ENCODE measurements around the gene BMP7. TPM values are rescaled to one million over a fixed set of nuclear protein-coding genes. Genes with fewer than 3 reads are reported as not detected.

Gene BMP7
- total RNA-seq, 1 donor from 2014 or later = not detected

GRCh38 chr20:57165427-57166004 is 100.9 kb downstream of the BMP7 start:
- H3K27me3 ChIP-seq (ENCODE audit: control insufficient read depth, insufficient read depth, low read length) = no peaks in the 10 kb centered on the region
- TF ChIP-seq CTCF (IDR thresholded peaks at IDR 0.05; ENCODE audit: insufficient read depth, low read length, severe bottlenecking) = no peak
- DNase-seq (ENCODE audit: low read depth) (no peak), FAIRE-seq (no peak)
- H3K4me3 ChIP-seq (ENCODE audit: low read depth, low read length) = no peak overlapping the region
- no peaks in the 10 kb centered on the region for H3K36me3 ChIP-seq (ENCODE audit: control insufficient read depth, insufficient read depth, low read length)

DNA sequence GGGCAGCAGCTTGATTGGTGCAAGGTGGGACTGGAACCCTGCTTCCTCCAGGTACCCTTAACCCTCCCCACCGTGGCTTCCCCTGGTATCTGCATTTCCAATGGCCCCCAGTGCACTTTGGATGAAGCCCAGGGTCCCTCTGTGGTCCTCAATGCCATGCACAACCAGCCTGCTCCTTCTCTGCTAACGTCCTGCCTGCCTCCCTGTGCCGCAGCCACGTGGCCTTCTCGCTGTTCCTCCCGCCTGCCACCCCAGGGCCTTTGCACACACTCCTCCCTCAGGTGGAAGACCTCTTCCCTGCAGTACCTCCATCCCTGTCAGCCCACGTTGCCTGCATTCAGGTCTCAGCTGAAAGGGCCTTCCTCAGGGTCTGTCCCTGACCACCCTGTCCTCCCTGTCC is 101.6 kb downstream of the BMP7 start:
- DNase-seq (ENCODE audit: low read depth) (no peak), FAIRE-seq (peak; percentile 62)
- no peaks in the 10 kb centered on the region for H3K36me3 ChIP-seq (ENCODE audit: control insufficient read depth, insufficient read depth, low read length)
- H3K4me3 ChIP-seq (ENCODE audit: low read depth, low read length) = no peak overlapping the region
- TF ChIP-seq CTCF (IDR thresholded peaks at IDR 0.05; ENCODE audit: insufficient read depth, low read length, severe bottlenecking) = no peak
- no peaks in the 10 kb centered on the region for H3K27me3 ChIP-seq (ENCODE audit: control insufficient read depth, insufficient read depth, low read length)

DNA sequence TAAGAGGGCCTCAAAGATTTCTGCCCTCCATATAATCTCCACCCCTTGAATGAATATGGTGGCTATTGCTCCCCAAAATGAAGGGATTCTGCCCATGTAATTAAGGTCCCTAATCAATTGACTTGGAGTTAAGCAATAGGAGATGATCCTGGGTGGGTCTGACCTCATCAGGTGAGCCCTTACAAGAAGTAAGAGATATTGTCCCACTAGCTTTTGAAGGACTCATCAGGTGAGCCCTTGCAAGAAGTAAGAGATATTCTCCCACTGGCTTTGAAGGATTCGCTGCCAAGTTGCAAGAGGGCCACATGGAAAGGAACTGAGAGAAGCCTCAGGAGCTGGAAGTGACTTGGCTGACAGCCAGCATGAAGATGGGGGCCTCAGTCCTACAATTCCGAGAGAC is 103.4 kb downstream of the BMP7 start:
- H3K27me3 ChIP-seq (ENCODE audit: control insufficient read depth, insufficient read depth, low read length) = no peaks in the 10 kb centered on the region

GRCh38 chr20:57162362-57162652 is 104.1 kb downstream of the BMP7 start:
- no peak for TF ChIP-seq CTCF (IDR thresholded peaks at IDR 0.05; ENCODE audit: insufficient read depth, low read length, severe bottlenecking)
- Histone ChIP-seq H3K27me3 (ENCODE audit: control insufficient read depth, insufficient read depth, low read length) (no peaks in the 10 kb centered on the region), H3K4me3 (ENCODE audit: low read depth, low read length) (no peak overlapping the region), H3K36me3 (ENCODE audit: control insufficient read depth, insufficient read depth, low read length) (no peaks in the 10 kb centered on the region)
- DNase-seq (ENCODE audit: low read depth) = no peak
- FAIRE-seq = no peak

More for the DNA sequence above, 103.4 kb downstream of the BMP7 start:
- Histone ChIP-seq H3K36me3 (ENCODE audit: control insufficient read depth, insufficient read depth, low read length) (no peaks in the 10 kb centered on the region), H3K4me3 (ENCODE audit: low read depth, low read length) (no peak overlapping the region)
- no peak for FAIRE-seq
- DNase-seq (ENCODE audit: low read depth) = no peak
- no peak for TF ChIP-seq CTCF (IDR thresholded peaks at IDR 0.05; ENCODE audit: insufficient read depth, low read length, severe bottlenecking)

- no peak overlapping the region for H3K4me3 ChIP-seq (ENCODE audit: low read depth, low read length)
- no peaks in the 10 kb centered on the region for H3K27me3 ChIP-seq (ENCODE audit: control insufficient read depth, insufficient read depth, low read length)
- no peaks in the 10 kb centered on the region for H3K36me3 ChIP-seq (ENCODE audit: control insufficient read depth, insufficient read depth, low read length)
- no peak for DNase-seq (ENCODE audit: low read depth)
- FAIRE-seq = no peak
- TF ChIP-seq CTCF (IDR thresholded peaks at IDR 0.05; ENCODE audit: insufficient read depth, low read length, severe bottlenecking) = no peak
These were observed 104.7 kb downstream of the BMP7 start for GRCh38 chr20:57161478-57162361.

Data from bronchial epithelial cell (primary cell).